Femur (tissue), 1 donor: Measurements from ENCODE around the gene ZNF862.

Experiments used
- DNase-seq: peaks from one replicate; pipeline ENCODE4 v3.0.0-alpha.2; 2017

ZNF862 gene

DNA sequence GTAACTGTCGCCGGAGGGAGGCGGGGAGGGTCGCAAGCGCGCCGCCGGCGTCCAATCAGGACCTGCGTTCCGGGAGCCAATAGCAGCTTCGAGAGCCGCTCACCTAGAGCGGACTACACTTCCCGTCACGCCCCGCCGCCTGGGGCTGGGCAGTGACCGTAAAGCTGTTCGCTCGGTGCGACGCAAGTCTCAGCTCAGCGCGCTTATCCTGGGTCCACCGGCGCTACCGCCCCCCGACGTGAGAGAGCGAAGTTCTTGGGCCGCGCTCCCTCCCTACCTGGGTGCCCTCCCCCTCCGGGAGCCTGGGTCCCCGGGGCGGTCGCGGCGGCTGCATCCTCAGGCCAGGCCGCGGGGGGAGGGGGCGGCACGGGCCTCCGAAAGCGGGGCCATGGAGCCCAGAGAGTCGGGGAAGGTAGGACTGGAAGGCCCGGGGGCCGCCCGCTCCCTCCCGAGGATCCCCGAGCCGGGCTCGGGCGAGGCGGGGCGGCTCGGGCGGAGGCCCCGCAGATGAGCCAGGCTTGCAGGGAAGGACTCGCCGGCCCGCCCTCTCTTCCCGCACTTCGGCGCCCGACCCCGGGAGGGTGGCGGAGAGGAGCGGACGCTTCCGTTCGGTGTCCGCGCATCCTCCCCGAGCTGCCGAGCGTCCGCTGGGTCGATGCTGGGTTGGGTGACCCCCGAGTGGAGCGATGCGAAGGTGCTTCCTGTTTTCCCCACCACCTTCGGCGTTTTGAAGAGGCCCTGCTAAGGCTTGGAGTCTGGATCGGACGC is at the start of gene ZNF862:
ZNF862 (plus strand) TSS at position 152 of the 768 bp plus-strand sequence; CDS start at position 389, 237 bp downstream.
- peak; percentile 99 for DNase-seq

DNA sequence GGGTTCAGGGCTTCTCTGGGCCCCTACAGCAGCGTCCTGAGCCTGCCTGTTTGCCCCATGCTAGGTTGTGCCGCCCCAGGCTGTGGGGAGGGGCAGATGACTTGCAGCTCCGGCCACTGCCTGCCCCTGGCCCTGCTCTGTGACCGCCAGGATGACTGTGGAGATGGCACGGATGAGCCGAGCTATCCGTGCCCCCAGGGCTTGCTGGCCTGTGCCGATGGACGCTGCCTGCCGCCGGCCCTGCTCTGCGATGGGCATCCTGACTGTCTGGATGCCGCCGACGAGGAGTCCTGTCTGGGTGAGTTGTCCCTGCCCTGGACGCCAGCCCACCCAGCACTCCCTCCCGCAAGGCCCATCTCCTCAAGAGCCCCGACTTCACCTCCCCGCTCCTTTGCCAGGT is 49.1 kb upstream of the ZNF862 start:
- no peak for DNase-seq

GRCh38 chr7:149790146-149790548 is 48.0 kb upstream of the ZNF862 start:
- DNase-seq = peak; percentile 43

- DNase-seq = no peak
Measured at GRCh38 chr7:149790754-149791360, 47.3 kb upstream of the ZNF862 start.

- no peak for DNase-seq
Measured at GRCh38 chr7:149791411-149792219, 46.6 kb upstream of the ZNF862 start.

DNA sequence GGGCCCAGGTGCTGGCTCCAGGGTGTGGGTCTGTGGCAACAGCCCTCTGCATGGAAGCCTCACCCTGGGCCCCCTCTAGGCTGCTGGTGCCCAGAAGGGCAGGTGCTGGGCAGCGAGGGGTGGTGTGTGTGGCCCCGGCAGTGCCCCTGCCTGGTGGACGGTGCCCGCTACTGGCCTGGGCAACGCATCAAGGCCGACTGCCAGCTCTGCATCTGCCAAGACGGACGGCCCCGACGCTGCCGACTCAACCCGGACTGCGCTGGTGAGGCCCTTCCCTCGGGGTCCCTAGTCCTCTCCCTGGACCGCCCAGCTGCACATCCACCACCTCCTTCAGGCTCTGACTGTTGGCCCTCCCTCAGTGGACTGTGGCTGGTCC is 46.0 kb upstream of the ZNF862 start:
- no peak for DNase-seq

- DNase-seq = no peak
Measured at GRCh38 chr7:149793261-149793660, 44.9 kb upstream of the ZNF862 start.

DNA sequence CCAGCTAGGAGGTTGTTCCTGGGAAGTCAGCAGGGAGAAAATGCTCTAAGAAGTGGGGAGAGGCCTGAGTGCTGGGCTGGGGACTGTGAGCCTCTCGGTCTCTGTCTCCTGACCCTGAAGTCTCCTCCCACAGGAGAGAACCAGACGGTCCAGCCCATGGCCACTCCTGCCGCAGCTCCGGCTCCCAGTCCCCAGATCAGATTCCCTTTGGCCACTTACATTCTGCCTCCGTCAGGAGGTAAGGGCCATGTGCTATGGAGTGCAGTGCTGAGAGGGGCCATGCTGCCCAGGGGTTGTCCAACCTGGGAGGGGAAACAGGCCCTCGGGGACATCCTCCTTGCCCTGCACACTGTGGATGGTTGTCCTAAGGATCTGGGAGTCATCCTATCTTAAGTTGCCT is 43.5 kb upstream of the ZNF862 start:
- DNase-seq = no peak

GRCh38 chr7:149795126-149795525 is 43.0 kb upstream of the ZNF862 start:
- DNase-seq = no peak

DNA sequence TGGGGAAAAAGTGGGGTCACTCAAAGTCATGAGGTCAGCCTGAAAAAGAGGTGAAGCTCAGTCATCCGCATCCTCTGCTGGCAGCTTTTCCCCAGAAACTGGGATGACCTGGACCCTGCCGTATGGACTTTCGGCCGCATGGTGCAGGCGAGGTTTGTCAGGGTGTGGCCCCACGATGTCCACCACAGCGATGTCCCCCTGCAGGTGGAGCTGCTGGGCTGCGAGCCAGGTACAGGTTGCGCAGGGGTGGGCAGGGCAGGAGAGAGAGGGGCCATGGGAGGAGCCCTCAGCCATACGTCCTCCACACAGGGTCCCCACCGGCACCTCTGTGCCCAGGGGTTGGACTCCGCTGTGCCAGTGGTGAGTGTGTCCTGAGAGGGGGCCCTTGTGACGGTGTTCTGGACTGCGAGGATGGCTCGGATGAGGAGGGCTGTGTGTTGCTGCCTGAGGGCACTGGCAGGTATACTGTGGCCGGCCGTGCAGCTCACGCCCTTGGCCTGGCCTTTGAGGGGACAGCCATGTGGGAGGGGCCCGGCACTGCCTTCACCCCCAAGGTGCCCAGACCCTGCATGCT is 41.8 kb upstream of the ZNF862 start:
- DNase-seq = no peak

DNA sequence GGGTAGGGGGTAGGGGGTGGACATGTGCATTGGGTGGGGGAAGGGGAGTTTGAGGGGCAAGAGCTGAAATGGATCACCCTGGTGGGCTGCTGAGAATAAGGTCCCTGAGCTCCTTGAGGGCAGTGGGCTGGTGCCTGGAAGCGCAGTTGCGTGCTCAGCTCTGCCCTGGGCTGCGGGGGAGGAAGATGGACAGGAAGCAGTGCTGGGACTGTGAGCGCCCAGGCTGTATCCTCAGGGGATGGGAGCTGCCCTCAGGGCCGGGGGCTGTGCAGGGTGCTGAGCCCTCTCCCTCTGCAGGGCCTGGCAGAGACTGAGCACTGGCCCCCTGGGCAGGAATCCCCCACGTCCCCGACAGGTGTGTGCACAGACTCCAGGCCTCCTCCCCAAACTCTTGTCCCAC is 40.4 kb upstream of the ZNF862 start:
- no peak for DNase-seq

- no peak for DNase-seq
Measured at GRCh38 chr7:149799397-149800168, 38.6 kb upstream of the ZNF862 start.

GRCh38 chr7:149800169-149800555 is 38.0 kb upstream of the ZNF862 start:
- no peak for DNase-seq

DNA sequence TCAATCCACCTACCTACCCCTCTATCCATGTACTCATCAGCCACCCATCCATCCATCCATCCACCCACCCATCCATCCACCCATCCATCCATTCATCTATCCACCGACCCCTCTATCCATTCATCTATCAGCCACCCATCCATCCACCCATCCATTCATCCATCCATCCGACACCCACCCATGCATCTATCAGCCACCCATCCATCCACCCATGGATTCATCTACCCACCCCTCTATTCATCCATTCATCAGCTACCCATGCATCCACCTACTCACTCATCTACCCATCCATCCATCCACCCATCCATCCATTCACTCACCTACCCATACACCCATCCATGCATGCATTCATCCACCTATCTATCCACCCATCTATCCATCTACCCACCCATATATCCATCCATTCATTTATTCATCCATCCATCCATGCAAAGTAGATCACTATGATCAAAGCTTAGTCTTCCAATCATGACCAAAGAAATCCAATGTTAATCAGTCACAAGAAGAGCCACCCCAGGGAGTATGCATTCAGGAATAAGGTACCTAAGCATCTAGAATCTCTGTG is 37.1 kb upstream of the ZNF862 start:
- no peak for DNase-seq

DNA sequence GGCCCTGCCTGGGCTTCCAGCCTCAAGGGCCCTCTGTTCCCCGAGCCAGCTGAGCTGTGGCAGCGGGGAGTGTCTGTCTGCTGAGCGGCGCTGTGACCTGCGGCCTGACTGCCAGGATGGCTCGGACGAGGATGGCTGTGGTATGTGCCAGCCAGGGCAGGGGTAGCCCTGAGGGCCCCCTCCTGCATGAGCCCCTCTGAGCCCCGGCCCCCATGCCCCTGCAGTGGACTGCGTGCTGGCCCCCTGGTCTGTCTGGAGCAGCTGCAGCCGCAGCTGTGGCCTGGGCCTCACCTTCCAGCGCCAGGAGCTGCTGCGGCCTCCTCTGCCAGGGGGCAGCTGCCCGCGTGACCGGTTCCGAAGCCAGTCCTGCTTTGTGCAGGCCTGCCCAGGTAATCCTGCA is 36.4 kb upstream of the ZNF862 start:
- DNase-seq = no peak

DNA sequence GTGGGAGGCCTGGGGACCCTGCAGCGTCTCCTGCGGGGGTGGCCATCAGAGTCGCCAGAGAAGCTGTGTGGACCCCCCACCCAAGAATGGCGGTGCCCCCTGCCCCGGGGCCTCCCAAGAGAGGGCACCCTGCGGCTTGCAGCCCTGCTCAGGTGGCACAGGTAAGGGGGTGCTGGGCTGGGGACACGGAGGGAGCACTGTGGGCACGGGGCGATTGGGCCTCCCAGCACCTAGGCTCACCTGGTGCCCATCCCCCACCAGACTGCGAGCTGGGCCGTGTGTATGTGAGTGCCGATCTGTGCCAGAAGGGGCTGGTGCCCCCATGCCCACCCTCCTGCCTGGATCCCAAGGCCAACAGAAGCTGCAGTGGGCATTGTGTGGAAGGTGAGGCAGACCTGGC is 35.2 kb upstream of the ZNF862 start:
- DNase-seq = no peak

DNA sequence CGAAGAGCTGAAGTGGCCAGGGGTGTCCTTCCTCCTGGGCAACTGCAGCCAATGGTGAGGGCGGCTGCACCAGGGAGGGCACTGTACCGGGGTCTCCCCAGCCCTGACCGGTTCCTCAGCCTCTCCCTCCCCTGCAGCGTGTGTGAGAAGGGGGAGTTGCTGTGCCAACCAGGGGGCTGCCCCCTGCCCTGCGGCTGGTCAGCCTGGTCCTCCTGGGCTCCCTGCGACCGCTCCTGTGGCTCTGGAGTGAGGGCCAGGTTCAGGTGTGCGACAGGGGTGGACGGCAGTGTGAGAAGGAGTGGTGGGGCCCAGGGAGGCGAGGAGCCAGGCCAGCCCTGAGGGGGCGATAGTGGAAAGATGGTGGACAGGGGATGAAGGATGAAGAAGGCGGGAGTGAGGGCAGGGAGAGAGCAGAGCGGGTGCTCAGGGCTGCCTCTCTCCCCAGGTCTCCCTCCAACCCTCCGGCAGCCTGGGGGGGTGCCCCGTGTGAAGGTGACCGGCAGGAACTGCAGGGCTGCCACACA is 34.6 kb upstream of the ZNF862 start:
- no peak for DNase-seq

DNA sequence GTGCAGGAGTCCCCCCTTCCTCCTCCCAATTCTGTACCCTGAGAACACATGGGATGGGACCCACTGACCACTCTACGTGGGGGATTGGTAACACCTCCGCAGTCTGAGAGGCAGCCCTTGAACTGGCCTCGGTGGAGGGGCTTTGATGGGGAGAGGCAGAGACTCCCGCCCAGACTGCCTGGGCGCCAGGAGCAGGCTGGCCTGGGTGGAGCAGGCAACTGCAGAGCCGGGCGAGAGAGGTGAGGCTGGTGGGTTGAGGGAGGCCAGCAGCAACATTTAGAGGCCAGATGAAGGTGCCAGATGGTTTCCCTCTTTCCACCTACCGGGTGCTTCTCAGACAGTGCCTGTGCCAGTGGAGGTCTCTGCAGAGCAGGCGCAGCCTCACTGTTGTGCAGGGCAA is 34.1 kb upstream of the ZNF862 start:
- no peak for DNase-seq

- DNase-seq = no peak
Measured at GRCh38 chr7:149806726-149807125, 31.4 kb upstream of the ZNF862 start.

DNA sequence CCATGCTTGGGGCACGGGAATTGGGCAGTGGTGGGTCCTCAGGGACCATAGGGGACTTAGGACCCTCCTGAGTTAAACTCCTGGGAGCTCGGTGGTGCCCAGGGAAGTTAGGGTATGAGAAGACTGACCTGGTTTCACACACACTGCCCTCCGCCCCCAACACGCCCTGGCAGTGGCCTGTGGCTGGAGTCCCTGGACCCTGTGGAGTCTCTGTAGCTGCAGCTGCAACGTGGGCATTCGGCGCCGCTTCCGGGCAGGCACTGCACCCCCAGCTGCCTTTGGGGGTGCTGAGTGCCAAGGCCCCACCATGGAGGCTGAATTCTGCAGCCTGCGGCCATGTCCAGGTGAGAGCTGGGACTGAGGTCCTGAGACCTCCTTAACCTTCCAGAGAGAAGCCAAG is 29.9 kb upstream of the ZNF862 start:
- DNase-seq = no peak

- no peak for DNase-seq
Measured at GRCh38 chr7:149809215-149809614, 29.0 kb upstream of the ZNF862 start.

DNA sequence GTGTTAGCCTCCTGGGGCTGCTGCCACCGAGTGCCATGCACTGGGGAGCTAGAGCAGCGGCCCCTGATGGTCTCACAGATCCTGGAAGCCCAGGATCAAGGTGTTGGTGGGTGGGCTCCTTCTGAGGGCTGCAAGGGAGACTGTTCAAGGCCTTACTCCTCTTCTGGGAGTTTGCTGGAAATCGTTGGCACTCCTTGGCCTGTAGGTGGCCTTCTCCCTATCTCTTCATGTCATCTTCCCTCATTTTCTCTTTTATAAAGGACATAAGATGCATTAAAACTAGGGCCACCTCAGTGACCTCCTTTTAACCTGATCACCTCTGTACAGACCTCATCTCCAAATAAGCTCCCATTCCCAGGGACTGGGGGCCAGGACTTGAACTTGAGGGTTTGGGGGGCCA is 27.0 kb upstream of the ZNF862 start:
- no peak for DNase-seq
